T follicular helper cell (primary cell): Measurements from ENCODE around the gene MOV10.
A peak's percentile ranks its signal among the peaks of the same experiment; 100 is the strongest.
"Not testable (repeated sequence)": the region's sequence is repeated elsewhere in the genome, so short reads cannot be mapped to it uniquely, and the experiment has no call there.

Source experiments
- DNase-seq: peaks from one replicate; pipeline ENCODE4 v3.0.0-alpha.2; 2020; ENCODE audit warnings: low read depth
- total RNA-seq, 2 experiments: gene quantifications; one replicate each; lab custom pipeline; 2026; lab: John Stamatoyannopoulos, UW

Gene MOV10, protein sequence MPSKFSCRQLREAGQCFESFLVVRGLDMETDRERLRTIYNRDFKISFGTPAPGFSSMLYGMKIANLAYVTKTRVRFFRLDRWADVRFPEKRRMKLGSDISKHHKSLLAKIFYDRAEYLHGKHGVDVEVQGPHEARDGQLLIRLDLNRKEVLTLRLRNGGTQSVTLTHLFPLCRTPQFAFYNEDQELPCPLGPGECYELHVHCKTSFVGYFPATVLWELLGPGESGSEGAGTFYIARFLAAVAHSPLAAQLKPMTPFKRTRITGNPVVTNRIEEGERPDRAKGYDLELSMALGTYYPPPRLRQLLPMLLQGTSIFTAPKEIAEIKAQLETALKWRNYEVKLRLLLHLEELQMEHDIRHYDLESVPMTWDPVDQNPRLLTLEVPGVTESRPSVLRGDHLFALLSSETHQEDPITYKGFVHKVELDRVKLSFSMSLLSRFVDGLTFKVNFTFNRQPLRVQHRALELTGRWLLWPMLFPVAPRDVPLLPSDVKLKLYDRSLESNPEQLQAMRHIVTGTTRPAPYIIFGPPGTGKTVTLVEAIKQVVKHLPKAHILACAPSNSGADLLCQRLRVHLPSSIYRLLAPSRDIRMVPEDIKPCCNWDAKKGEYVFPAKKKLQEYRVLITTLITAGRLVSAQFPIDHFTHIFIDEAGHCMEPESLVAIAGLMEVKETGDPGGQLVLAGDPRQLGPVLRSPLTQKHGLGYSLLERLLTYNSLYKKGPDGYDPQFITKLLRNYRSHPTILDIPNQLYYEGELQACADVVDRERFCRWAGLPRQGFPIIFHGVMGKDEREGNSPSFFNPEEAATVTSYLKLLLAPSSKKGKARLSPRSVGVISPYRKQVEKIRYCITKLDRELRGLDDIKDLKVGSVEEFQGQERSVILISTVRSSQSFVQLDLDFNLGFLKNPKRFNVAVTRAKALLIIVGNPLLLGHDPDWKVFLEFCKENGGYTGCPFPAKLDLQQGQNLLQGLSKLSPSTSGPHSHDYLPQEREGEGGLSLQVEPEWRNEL
- 25.8 to 70.9 reads per million in 2 experiments for total RNA-seq

DNA sequence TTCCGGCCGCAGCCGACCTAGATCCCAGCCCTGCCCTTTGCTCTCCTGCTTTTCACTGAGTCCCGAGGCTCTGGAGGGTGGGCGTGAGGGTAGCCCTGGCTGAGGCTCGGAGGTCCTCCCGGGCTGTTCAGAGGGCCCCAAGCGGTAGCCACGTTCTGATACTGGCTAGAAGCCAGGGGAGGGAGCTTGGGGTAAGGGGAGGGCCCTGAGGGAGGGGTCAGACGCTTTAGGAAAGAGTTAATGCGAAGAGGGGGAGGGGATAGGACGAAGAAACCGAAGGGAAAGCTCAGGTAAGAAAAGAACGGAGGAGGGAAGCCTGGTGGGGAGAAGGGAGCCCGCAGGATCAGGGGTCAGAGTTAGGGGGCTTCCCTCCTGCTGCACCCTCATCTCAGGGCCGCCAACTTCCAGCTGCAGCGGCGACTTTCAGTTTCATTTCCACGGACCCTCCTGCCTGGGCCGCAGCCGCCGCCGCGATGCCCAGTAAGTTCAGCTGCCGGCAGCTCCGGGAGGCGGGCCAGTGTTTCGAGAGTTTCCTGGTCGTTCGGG lies at the start of gene MOV10:
Gene MOV10 (plus strand): TSS at position 220 of the 546 bp plus-strand sequence. CDS start 254 bp downstream, at position 474.
- peak; percentile 40 for DNase-seq

GRCh38 chr1:112625696-112626095 lies 48.8 kb upstream of the MOV10 start:
- DNase-seq: no peak

DNA sequence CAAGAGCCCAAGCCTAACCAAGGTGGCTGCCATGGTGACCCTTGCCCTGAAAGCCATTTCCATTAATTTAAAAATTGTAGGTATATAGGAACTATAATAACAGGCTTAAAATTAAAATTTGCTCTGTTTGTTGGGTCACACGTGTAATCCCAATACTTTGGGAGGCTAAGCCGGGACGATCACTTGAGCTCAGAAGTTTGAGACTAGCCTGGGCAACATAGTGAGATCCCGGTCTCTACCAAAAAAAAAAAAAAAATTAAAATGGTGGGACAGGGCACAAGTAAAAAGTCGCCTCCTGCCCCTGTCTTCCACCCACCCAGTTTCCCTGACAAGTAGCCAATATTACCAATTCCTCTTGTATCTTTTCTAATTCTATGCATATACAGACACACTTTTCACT lies 48.3 kb upstream of the MOV10 start:
- DNase-seq: no peak

GRCh38 chr1:112626887-112627286 lies 47.6 kb upstream of the MOV10 start:
- DNase-seq: no peak

GRCh38 chr1:112628516-112628915 lies 45.9 kb upstream of the MOV10 start:
- DNase-seq: no peak

DNA sequence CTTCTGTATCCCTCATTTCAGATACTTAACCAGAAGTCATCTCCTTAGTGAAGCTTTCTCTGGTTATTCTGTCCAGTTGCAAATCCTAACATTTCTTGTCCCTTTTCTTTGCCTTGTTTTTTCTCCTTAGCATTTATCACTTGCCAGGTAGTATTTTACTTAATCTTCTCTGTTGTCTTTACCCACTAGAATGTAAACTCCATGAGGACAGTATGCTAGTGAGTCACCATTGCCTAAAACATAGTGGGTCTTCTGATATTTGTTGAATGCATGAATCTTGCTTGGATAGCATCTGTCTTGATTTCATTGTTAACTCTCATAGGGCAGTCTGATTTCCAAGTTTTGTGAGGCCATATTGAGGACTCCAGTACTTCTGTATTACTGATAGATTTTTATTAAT lies 45.2 kb upstream of the MOV10 start:
- DNase-seq: no peak

DNA sequence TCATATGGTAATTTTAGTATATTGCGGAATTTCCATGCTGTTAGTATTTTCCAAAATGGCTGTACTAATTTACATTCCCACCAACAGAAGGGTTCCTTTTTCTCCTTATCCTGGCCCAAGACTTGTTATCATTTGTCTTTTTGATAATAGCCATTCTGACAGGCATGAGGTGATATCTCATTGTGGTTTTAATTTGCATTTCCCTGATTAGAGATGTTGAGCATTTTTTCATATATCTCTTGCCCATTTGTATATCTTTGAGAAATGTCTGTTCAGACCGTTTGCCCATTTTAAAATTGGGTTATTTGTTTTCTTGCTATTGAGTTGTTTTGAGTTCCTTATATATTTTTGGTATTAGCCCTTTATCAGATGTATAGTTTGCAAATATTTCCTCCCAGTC lies 40.8 kb upstream of the MOV10 start:
- DNase-seq: no peak

DNA sequence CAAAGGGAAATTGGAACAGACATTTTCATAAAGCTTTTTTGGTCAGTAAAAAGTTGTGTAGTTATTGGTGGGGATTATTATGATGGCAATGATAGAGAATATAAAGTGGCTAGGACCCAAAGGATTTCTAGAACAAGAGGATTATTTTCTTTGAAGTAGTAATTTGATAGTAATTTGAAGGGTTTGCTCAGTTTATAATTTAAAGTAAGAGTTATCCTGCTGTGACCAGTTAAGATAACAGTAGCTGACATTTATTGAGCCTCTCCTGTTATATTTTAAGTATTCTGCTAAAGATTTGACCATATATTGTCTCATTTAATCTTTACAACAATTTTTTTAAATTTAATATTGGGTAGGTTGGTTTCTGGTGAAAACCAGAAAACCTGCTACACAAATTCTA lies 40.1 kb upstream of the MOV10 start:
- DNase-seq: no peak

GRCh38 chr1:112636056-112636455 lies 38.4 kb upstream of the MOV10 start:
- no peak for DNase-seq

GRCh38 chr1:112636597-112637253 lies 37.7 kb upstream of the MOV10 start:
- DNase-seq: no peak

GRCh38 chr1:112637254-112638109 lies 37.0 kb upstream of the MOV10 start:
- DNase-seq: no peak

- DNase-seq: no peak
These were observed 36.4 kb upstream of the MOV10 start for GRCh38 chr1:112638110-112638428.

DNA sequence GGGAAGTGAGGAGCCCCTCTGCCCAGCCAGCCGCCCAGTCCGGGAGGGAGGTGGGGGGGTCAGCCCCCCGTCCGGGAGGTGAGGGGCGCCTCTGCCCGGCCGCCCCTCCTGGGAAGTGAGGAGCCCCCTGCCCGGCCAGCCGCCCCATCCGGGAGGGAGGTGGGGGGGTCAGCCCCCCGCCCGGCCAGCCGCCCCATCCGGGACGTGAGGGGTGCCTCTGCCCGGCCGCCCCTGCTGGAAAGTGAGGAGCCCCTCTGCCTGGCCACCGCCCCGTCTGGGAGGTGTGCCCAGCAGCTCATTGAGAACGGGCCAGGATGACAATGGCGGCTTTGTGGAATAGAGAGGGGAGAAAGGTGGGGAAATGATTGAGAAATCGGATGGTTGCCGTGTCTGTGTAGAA lies 34.0 kb upstream of the MOV10 start:
- not testable (repeated sequence) for DNase-seq

DNA sequence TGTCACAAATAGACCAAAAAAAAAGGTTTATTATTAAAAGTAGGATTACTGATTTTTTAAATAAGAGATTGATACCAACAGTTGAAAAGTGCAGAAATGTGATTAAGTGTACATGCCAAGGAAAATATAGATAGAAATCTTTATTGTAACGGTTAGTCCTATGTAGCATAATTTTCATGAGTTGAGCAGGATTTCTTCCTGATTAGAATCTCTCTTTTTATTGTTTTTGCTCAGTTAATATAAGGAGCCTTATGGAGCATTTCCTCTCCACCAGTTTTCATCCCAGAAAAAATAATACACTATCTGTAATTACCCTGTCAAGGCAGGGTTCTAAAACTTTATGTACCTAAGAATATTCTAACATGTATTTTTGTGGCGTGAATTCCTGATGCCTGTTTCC lies 31.4 kb upstream of the MOV10 start:
- DNase-seq: no peak

- no peak for DNase-seq
These were observed 28.2 kb upstream of the MOV10 start for GRCh38 chr1:112646225-112646624.

GRCh38 chr1:112651205-112651604 lies 23.3 kb upstream of the MOV10 start:
- no peak for DNase-seq

DNA sequence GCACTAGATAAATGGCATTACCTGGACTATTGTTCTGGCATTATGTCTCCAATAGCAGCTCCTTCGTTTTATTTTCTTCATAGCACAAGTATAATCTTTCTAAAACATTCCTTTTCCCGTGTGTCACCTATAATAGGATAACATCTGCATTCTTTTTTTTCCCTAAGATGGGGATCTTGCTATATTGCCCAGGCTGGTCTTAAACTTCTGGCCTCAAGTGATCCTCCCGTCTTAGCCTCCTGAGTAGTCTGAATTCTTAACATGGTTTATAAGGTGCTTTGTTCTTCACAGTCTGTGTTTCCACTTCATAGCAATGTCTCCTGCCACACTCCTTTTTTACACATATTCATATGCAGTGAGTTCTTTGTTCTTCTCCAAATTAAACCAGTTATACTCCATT lies 8.6 kb upstream of the MOV10 start:
- DNase-seq: no peak

DNA sequence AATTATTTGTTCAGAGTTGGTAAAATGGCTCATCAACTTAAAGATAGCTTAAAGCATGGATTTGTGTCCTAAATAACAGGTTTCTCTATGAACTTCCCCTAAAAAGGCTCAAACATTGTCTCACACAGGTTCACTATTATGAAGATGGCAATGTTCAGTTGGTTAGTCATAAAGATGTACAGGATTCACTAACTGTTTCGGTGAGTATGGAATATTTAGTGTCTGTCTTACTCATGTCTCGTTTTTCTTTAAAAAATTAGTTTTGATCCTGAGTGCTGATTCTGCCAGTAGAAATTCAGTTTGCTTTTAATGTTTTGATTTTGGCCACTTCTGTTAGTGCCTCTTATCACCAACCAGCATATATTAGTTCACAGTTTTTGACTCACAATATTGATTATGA lies 7.5 kb upstream of the MOV10 start:
- DNase-seq: no peak

DNA sequence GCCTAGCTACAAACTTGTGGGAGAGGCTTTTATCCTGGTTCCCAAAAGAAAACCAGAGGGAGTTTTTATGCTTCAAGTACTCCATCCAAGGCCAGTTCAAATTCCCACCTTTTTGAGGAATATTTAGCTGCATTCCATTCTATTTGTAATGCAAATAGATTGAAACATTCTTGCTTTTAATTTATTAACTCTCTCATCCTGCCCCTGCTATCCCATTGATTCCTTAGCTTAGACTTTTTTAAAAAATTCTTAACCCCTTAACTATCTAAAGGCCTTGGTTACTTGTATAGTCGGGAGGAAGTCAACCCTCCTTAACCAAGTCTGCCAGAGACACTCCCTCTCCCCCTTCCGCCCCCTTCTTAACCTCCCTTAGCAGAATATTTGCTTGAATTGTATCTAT lies 2.5 kb upstream of the MOV10 start:
- DNase-seq: no peak

DNA sequence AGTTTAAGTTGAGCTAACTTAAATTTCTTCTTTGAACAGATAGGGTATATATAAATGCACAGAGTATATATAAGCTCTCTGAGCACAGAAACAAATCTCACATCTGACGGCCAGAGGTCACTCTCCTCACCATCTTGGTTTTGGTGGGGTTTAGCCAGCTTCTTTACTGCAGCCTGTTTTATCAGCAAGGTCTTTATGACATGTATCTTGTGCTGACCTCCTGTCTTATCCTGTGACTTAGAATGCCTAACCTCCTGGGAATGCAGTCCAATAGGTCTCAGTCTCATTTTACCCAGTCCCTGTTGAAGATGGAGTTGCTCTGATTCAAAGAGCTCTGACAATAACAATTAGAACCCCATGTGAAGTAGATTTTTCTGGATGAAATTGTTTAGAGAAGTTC lies 1.6 kb upstream of the MOV10 start:
- no peak for DNase-seq
